NCI-H446 treated with DMSO at 0.1 percent for 48 hours (cell line): ENCODE data around the gene ZBP1.

Source experiments
- DNase-seq: peaks from one replicate; lab custom pipeline; 2025; lab: John Stamatoyannopoulos, UW

Gene ZBP1

DNA sequence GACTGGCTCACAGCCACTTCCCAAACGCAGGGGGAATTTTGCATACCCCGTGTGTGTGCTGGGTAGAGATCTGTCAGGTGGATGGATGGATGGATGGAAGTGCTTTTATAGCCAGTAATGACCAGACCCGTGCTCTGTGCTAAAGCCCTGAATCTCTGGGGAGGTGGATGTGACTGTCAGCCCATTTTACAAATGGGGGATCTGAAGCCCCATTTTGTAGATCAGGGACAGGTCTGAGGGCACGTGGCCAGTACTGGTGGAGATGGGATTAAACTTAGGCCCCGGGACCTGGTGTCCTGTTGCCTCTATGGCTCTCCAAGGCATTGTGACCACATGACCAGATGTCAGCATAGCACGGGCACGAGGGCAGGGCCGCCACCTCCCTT, 38.2 kb upstream of the ZBP1 start:
- no peak for DNase-seq

DNA sequence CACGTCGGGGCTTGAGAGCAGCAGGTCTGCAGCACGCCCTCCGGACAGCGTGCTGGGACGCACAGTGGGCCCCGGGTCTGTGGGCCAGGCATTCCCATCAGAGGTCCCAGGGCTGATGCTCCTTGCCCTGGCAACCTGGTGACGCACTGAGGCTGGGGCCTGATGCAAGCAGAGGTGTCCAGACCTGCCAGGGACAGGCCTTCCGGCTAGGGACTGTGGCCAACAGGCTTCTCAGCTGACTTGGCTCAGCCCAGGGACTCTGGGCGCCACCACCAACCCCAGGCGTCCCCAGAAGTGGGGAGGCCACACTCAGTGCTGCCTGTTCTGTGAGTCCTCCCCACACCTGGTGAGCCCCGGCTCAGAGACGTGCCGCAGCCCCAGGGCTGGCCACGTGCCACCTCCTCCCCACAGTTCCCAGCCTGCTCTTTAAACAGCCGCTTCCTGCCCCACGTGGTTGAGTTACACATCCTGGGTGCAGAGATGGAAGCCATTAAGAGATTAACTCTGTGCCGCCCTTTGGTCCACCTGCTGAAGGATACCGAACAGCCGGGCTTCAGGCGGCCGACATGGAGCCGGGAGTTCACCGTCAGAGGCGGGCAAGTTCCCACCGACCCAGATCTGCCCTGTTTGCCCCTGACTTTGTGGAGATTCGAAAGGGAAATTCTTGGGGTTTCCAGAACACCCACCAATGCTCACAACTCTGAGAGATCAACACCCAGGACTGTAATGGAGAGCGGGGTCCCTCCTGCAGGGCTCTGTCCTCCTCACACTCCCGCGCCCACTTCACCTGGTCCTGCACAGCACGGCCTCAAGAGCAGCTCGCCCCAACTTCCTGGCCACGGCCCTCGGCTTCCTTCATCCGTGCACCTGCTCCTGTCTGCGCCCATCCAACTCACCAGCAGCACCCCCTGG, 37.6 kb upstream of the ZBP1 start:
- no peak for DNase-seq

DNA sequence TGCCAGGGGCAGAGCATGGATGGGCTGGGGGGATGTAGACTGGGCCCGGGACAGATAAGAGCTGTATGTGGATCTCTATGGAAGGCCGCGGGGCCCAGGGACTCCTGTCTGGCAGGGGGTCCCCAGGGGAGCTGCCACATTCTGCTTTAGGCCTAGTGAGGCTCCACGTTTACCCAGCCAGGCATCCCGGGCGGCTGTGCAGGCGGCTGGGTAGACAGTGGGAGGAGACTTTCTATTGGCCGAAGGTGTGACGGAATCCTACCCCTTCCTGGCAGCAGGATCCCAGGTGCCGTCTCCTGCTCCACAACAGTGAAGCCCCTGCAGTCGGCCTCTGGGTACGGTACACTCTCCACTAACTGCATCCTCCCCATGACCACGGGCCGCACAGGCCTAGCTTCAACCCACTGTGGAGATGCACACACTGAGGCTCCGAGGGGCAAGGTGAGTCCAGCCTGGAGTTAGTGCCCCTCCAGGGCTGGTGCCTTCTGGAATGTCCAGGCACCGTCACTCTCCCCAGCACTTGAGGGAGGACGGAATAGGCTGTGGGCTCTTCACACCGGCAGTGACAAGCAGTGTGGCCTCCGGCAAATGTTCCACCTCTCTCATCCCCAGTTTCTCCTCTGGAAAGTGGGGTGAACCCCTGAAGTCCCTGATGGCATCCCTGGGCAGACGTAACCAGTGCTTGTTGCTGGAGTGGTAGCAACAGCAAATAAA, 36.8 kb upstream of the ZBP1 start:
- DNase-seq: no peak

DNA sequence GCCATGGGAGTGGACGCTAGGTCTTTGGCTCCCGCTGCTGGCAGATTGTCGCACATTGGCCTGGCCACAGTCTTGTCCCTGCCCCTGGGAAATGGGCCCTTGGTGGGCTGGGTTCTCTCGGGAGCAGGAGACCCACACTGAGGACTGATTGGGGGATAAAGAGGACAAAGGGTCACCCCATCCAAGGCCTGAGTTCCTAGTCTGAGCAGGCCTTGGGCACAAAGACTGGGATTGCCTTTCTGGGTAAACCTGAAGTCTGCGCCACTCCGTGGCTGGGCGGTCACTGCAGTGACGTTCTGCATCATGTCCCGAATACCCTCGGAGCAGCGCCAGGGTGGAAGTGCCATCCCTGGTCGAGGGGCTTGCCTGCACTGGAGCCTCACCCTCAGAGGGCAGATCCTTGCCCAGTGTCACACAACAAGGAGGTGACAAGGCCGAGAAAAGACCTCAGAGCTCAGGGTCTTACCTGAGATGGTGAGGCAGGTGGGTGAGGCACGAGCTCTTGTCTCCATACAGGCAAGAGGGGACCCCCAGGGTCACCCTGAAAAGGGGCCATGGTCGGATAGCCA, 36.1 kb upstream of the ZBP1 start:
- DNase-seq: no peak

DNA sequence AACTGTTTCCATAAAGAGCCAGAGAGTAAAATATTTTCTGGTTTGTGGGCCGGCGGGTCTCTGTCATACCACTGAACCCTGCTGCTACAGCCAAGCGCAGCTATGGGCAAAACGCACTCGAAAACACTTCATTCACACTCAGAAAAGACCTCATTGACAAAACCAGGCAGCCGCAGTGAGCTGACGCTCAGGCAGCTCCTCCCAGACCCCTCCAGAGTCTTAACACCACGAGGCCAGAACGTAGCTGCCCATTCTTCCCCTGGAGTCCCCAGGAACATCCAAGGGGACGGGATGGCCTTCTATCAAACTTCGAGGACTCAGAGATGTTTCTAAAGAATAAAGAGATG, 35.6 kb upstream of the ZBP1 start:
- no peak for DNase-seq

DNA sequence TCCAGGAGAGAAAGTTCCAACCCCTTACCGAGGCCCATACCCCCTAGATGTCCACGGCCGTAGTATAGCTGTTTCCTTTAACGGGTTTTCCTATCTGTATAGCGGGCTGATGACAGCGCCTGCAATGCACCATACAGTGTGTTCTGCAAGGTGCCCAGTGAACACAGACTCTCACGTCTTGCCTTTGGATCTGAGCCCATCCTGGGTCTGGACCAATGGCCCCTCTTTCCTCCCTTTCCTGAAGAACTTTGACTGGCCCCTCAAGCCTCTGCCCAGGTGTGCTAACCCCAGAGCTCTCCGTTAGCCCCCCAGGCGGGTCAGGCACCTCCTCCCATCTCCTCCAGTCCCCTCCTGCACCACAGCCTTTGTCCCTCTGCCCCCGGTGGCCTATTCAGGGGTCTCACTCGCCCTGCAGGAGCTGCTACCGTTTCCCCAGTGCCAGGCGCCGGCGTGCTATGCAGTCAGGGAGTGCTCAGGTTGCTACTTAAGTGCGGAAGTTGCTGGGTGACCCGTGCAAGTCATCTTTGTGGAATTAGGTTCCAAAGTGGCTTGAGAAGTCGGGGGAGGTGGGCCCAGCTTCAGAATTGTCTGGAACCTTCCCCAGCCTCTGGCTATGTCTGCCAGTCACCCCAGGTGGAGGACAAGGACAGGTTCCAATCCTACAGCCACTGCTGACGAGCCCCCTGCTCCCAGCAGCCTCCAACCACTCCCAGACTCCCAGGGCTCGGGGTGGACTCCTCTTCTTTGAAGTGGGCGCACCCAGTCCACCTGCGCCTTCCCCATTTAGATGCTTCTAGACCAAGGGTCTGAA, 35.0 kb upstream of the ZBP1 start:
- no peak for DNase-seq

DNA sequence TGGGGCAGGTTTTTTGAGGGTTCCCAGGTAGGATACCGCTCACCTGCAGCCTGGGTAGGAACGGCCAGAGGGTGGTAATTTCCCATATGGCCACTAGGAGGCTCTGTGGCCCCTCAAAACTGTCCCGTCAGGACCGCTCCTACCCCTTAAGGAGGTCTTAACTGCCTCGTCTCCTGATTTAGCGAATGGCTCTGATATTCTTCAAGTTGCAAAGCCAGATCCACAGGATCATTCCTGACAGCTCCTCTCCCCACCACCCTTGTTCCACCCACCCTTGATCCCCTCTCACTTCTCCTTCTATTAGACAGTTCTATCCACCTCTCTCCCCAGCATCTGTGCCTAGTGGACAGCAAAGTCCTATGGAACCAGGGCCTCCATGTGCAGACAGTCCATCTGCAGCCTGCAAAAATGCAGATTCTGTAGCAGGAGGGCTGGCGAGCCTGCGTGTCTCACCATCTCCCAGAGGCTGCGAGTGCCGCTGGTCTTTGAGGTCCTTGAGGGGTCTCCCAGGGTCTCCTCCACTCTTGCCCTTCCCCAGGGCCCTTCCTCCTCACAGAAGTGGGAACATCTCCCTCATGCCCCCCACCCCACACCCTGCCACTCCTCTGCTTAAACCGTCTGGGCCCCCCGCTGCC, 34.3 kb upstream of the ZBP1 start:
- peak; percentile 17 for DNase-seq

DNA sequence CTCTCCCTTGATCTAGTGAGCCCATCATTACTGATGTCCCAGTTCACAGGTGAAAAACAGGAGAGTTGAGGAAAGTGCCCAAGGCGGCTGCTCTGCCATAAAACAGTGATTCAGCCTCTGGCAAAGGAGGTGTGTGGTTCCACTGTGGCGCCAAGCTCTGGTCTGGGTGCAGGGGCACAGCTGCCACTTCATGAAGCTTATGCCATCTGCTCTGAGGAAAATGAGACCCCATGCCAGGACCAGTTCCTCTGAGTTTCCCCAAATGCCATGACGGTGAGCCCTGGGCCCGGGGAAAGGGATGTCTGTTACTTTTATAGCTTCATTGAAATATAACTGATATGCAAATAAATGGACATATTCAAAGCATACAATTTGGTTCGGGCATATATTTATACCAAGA, 33.7 kb upstream of the ZBP1 start:
- no peak for DNase-seq

DNA sequence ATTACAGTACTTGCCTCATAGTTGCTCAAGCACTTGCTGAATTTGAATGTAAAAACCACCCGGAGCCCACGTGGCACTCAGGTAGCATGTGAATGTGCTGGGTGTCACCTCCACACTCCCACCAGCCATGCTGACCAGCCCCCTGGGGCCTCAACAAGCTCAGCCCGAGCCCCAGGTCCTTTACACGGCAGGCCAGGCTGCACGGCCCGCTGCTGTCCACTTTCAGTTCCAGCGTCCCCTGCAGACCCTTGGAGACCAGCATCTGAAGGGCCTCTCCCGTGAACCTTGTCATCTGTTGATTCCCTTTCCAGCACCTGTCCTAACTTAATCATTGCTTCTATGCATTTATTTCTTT, 33.3 kb upstream of the ZBP1 start:
- no peak for DNase-seq

DNA sequence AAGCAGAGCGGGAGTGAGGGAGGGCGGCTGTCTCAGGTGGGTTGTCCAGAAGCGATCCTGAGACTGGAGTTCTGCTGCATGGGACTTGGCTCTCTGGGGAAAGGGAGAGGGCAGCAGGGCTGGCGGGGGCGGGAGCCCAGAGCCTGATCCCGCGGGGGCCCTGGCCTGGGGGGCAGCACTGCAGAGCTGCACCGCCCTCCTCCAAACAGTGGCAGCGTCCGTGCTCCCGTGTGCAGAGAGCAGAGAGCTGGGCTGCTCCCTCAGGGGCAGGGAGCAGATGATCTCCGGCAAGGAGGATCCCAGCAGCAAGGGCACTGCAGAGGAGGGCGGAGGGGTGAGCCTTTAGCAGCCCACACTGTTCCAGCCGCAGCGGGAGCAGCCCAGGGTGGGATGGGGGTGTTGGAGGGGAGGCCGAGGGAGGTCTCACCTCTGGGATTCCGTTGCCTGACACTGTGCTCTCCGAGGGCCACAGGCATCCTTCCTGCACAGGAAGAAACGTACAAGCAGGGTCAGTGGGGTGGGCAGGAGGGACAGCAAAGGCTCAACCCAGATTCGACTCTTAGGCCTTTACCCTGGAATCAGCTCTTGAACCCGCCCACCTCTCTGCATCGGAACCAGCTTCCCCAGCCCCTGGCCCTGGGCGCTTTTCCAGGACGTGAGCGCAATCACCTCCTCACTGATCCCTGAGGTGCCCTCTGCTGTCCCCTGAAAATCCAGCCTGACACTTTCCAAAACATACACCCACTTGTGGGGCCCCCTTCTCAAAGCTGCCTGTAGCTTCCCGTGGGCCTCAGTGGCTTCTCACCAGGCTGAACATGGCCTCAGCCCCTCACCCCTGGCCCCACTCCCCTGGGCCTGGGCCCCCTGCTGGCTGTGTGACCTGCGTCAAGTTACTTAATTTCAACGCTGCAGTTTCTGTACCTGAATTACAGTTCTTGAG, 32.6 kb upstream of the ZBP1 start:
- no peak for DNase-seq

DNA sequence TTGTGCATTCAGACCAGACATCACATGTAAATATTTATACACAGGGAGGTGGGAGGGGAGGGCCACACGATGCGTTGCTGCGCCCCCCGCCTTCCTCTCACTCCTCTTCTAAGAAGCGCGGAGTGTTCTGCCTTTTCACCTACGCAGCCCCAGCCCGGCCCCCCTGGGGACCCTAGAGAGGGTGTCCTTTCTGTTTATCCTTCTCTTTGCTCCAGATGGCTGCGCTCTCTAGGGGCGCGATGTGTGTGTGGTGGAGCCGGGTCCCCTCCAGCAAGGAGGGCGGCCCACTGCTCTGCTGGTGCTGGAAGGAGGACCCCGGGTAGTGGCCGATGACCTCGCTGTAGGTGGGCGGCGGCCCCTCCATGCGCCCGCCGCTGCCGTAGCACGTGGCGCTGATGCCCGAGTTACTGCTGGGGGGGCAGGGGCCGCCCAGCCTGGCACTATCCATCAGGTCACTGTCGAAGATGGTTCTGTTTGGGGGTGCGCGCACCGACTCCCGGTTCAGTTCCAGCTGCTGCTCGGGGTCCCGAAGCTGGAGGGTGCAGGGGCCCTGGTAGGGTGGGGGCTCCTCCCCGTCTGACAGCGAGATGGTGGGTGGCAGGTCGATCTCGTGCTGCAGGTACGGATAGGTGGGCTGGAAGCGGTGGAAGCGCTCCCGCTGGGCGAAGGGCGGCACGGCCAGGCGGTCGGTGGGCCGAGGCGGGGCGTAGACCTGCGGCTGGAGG, 31.8 kb upstream of the ZBP1 start:
- DNase-seq: no peak

DNA sequence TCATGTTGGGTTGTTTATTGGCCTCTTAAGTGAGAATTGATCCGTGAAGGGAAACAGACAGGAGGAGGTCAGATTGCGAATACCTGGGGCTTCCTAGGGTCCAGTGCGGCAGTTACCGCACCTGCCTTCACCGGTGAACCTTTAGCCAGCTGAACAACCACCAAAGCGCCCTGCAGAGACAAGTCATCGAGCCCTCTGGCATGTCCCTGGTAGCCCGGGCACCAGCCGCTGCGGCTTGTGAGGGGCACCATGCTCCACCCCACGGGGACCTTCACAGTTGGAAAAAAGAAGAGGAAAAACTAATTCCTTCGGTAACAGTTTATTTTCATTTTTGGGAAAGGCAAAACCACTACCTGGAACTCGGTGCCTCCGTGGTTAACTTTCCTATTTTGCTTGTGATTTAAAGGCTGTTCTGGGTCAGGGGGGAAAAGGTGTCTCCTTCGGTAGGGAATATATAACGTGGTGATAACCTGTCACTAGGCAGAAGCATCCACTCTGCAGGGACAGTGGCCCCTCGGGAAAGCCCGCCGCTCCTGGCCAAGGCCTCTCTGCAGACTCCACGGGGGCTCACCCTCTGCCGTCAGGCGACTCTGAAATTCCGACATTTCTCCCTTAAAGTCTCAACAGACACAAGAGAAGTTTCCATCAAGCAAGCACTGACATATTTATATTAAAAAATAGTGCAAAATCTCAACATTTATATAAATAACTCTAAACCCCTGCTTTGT, 30.7 kb upstream of the ZBP1 start:
- no peak for DNase-seq

DNA sequence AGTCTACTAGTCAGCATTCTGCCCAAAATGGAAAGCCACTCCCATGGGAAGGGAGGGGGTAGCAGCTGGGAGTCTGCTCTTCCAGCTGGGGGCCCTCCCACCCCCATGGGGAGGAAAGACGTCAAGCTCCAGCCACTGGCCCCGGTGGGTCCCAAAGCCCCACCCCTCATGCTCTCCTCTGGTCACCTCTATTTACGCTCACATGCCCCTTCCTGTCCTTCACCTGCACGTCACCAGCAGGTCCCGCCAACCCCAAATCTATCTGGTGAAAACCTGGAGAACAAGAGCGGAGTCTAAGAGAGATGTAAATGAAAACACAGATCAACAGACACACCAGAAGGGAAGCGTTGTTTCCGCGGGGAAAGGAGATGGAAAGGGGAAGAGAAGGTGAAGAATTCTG, 30.0 kb upstream of the ZBP1 start:
- DNase-seq: no peak

DNA sequence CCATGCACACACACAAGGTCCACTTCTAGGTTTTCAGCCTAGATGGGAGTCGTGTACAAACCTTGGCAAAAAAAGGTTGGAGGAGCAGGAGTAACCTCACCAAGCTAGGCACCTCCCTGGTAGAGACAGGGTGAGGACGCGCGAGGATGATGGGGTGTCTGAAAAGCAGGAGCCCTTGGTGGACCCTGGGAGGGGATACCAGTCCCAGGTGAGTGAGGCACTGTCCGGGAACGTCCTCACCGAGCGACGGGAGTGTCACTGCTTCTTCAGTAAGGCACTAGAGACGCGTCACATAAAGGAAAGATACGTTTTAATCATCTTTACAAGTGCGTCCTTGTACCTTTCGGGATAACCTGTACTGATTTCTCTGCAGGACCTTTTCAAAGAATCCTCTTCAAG, 29.4 kb upstream of the ZBP1 start:
- DNase-seq: no peak

DNA sequence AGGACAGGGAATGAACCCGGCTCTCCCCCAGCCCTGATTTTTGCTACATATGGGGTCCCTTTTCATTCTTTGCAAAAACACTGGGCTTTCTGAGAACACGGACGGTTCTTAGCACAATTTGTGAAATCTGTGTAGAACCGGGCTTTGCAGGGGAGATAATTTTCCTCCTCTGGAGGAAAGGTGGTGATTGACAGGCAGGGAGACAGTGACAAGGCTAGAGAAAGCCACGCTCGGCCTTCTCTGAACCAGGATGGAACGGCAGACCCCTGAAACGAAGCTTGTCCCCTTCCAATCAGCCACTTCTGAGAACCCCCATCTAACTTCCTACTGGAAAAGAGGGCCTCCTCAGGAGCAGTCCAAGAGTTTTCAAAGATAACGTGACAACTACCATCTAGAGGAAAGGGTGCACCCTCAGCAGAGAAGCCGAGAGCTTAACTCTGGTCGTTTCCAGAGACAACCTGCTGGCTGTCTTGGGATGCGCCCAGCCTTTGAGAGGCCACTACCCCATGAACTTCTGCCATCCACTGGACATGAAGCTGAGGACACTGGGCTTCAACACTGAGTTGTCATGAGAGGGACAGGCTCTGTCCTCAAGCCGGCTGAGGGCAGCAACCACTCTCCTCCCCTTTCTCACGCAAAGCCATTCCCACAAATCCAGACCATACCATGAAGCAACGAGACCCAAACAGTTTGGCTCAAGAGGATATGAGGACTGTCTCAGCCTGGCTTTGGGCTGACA, 28.8 kb upstream of the ZBP1 start:
- no peak for DNase-seq

DNA sequence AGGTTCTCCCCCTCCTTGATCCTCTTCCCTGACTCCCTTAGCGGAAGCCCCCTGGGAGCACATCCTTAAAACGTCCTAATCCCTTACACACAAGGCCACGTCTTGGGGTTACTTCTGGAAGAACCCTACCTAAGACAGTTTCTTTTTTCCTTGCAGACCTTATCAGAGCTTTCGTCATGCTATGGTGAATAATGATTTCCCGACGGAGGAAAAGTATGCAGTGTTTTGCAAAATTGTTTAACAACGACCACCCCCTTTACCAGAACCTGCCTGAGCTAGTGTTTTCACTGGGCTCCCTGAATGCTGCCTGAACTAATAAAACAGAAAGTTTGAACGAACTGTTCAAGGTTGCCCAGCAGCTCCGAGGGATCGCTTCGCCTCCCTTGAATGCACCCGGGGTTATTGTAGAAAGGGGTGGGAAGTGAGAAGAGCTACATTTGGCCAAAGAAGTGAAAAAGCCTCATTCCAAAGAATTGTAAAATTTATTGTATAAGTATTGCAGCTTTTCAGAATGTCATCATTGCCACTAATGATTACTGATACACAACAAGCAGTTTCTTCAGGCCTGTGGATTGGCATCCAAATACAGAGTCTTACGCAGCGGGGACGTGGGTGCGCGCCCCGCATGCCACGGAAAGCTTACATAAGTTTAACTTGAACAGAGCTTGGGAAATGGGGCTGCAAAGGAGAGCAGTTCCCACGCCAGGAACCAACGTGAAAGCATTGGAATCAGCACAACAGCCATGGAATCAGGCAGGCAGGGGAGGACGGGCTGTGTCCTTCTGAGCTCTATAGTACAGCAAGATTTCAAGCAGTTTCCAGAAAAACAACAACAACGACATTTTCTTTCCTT, 27.9 kb upstream of the ZBP1 start:
- DNase-seq: no peak

DNA sequence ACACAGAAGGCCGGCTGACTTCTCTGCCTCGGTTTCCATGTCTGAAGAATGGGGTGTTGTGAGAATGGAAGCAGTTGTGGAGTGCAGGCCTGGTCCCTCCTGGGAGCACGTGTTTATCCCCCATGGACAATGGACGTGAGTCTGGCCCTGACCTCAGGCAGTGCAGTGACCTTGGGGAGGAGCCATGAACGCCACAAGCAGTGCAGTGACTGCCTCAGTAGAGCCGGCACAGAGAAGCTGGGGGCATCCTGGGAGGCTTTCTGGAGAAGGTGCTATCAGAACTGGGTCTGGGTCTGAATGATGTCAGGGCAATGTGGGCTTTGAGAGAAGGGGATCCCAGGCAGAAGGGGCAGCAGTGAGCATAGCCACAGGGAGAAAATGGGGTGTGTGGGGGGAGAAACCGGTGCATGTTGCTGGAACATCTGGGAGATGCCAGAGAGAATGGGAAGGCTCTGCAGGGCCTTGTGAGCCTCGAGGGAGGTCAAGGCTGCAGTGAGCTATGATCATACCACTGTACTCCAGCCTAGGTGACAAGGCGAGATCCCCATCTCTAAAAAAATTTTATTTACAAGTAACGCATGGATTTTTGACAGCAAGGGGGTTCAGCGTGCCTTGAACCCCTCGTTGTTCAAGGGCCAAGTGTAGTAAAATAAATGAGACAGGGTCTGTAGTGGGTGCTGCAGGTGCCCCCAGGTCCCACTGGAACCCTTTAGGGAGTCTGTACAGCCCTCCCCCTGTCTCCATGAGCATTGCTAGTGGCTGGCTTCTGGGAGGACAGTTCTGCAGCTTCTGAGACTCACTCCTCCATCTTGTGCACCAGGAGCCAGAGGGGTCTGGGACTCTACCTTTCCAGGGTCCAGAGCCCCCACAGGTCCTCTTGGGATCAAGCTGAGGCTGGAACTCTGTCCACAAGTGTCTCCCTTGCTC, 27.0 kb upstream of the ZBP1 start:
- DNase-seq: no peak
